K562 (cell line): ENCODE data around the gene OXNAD1. TPM values are rescaled to one million over a fixed set of nuclear protein-coding genes. Genes with fewer than 3 reads are reported as not detected.

Experiments
- ATAC-seq: fragments of 200-7000 bp; cut with Tn5 transposase; 3 replicates; pipeline ENCODE4 v1.9.1; 2020; ENCODE audit warnings: moderate library complexity
- BruUV-seq: library from RNA; stranded (reverse); fragments of 400-500 nt; replicated peaks from 2 replicates; lab custom pipeline; 2021; lab: Mats Ljungman, UMichigan
- CTCF ChIA-PET: fragments of 300-600 bp; formaldehyde crosslinking; extraction: SDS; loops from one replicate; lab custom pipeline; 2021; ENCODE audit warnings: low intra/inter-chr PET ratio; lab: Yijun Ruan, JAX
- POLR2A ChIA-PET: fragments of 300-600, 350-650 bp; sonication (Branson Sonifier 250); formaldehyde crosslinking; extraction: SDS; loops from one replicate; lab custom pipeline; 2021; ENCODE audit warnings: antibody characterized with exemption, inconsistent platforms; lab: Yijun Ruan, JAX
- DNase-seq, 4 experiments: peaks; one replicate each; pipeline versions ENCODE4 v3.0.0 to v3.0.0-alpha.2; 2011 to 2018; ENCODE audit warnings: low spot score in 3 of 4, mixed read lengths in 3 of 4; ENCODE audit errors: extremely low read depth in 1 of 4
- FAIRE-seq: peaks from 2 replicates; lab custom pipeline; 2011; peaks lifted over from hg19 to GRCh38; lab: Jason Lieb, UNC
- H2AFZ ChIP-seq: 2 replicates; pipeline ENCODE4 v1.6.0; 2011; ENCODE audit warnings: low read depth, low read length, control low read depth, inconsistent platforms
- H3K27ac ChIP-seq: fragments of 200-600 bp; 3 replicates; pipeline ENCODE4 v1.8.0; 2011; ENCODE audit warnings: low read depth, mild to moderate bottlenecking, control low read depth, inconsistent platforms, low read length, moderate library complexity, mixed read lengths; ENCODE audit errors: extremely low read depth
- H3K27me3 ChIP-seq, 2 experiments: fragments of 300-600 bp in 1 of 2; 2 replicates in 1 of 2; 3 replicates in 1 of 2; pipeline versions ENCODE4 v1.6.0 to v1.8.0; 2011; ENCODE audit warnings: inconsistent platforms in 2 of 2, low read length in 2 of 2, mild to moderate bottlenecking in 1 of 2, mixed read lengths in 1 of 2, moderate library complexity in 1 of 2; ENCODE audit not compliant: control insufficient read depth in 2 of 2, insufficient read depth in 2 of 2
- H3K36me3 ChIP-seq: fragments of 300-600 bp; 3 replicates; pipeline ENCODE4 v1.8.0; 2011; ENCODE audit warnings: mild to moderate bottlenecking, low read length, inconsistent platforms; ENCODE audit not compliant: control insufficient read depth, insufficient read depth
- H3K4me1 ChIP-seq, 2 experiments: fragments of 200-600 bp in 1 of 2; replicated peaks in 1 of 2; 2 replicates in 1 of 2; 3 replicates in 1 of 2; pipeline versions ENCODE4 v1.5.1 to v1.8.0; 2011; ENCODE audit warnings: inconsistent platforms in 2 of 2, low read length in 2 of 2, mild to moderate bottlenecking in 1 of 2, mixed read lengths in 1 of 2, moderate library complexity in 1 of 2; ENCODE audit not compliant: control insufficient read depth in 2 of 2, insufficient read depth in 2 of 2
- H3K4me2 ChIP-seq: 2 replicates; pipeline ENCODE4 v1.6.1; 2011; ENCODE audit warnings: low read length, control low read depth, inconsistent platforms, mixed read lengths; ENCODE audit not compliant: insufficient read depth
- H3K4me3 ChIP-seq: fragments of 200-600 bp; sonication (generic), shearing (Covaris generic); 2 replicates; pipeline ENCODE4 v1.5.1; 2016; ENCODE audit warnings: control low read depth, inconsistent platforms
- H3K79me2 ChIP-seq: fragments of 200-600 bp; 3 replicates; pipeline ENCODE4 v1.8.0; 2011; ENCODE audit warnings: low read length, inconsistent platforms; ENCODE audit not compliant: control insufficient read depth, insufficient read depth
- H3K9ac ChIP-seq, 2 experiments: 2 replicates each; pipeline versions ENCODE4 v1.6.0 to v1.6.1; 2011; ENCODE audit warnings: low read depth in 2 of 2, low read length in 2 of 2, control low read depth in 1 of 2, inconsistent platforms in 1 of 2, mild to moderate bottlenecking in 1 of 2, mixed read lengths in 1 of 2; ENCODE audit not compliant: insufficient read depth in 1 of 2
- H3K9me1 ChIP-seq: one replicate; pipeline ENCODE4 v1.6.0; 2011; ENCODE audit warnings: inconsistent platforms, mild to moderate bottlenecking, low read length, moderate library complexity; ENCODE audit not compliant: control insufficient read depth, insufficient read depth
- H3K9me3 ChIP-seq: replicated peaks from 2 replicates; pipeline ENCODE4 v1.5.1; 2011; ENCODE audit warnings: low read depth, low read length, inconsistent platforms; ENCODE audit not compliant: control insufficient read depth, insufficient read depth
- H4K20me1 ChIP-seq: replicated peaks from 2 replicates; pipeline ENCODE4 v1.6.1; 2011; ENCODE audit warnings: low read length, inconsistent platforms, mixed read lengths; ENCODE audit not compliant: control insufficient read depth, insufficient read depth
- CBX5 ChIP-seq: IDR thresholded peaks from 2 replicates; pipeline ENCODE4 v1.6.1; 2014; ENCODE audit warnings: low read depth, borderline replicate concordance
- DACH1 ChIP-seq: fragments of 450-650 bp; IDR thresholded peaks from 2 replicates; pipeline ENCODE4 v1.6.1; 2018; ENCODE audit not compliant: partially characterized antibody
- FOXP1 ChIP-seq: sonication (generic); formaldehyde crosslinking; IDR thresholded peaks from 2 replicates; pipeline ENCODE4 v1.8.0; 2022; ENCODE audit warnings: mild to moderate bottlenecking, missing genetic modification reagents
- LCOR ChIP-seq: sonication (generic); formaldehyde crosslinking; IDR thresholded peaks from 2 replicates; pipeline ENCODE4 v1.8.0; 2022; ENCODE audit warnings: mild to moderate bottlenecking, missing genetic modification reagents
- PTTG1 ChIP-seq: fragments of 450-650 bp; IDR thresholded peaks from 2 replicates; pipeline ENCODE4 v1.6.1; 2016; ENCODE audit warnings: low read depth, mild to moderate bottlenecking, missing genetic modification characterization, missing compliant biosample characterization
- RBM39 ChIP-seq: fragments of 200-400 bp; formaldehyde crosslinking; optimal IDR thresholded peaks from 2 replicates; pipeline ENCODE3; 2018; ENCODE audit warnings: low read depth, low read length
- TAF7 ChIP-seq: fragments of 450-650 bp; IDR thresholded peaks from 2 replicates; pipeline ENCODE4 v1.6.1; 2016; ENCODE audit warnings: missing genetic modification characterization, missing compliant biosample characterization
- WHSC1 ChIP-seq: IDR thresholded peaks from one replicate; pipeline ENCODE4 v1.6.1; 2012; ENCODE audit warnings: low read length, control low read depth, inconsistent platforms
- ZBTB40 ChIP-seq, 2 experiments: fragments of 450-650 bp in 1 of 2; sonication (generic) in 1 of 2; formaldehyde crosslinking in 1 of 2; IDR thresholded peaks; 2 replicates each; pipeline versions ENCODE4 v1.7.1 to v1.9.0; 2016 to 2022; ENCODE audit warnings: inconsistent platforms in 1 of 2, mild to moderate bottlenecking in 1 of 2, missing genetic modification reagents in 1 of 2
- ZKSCAN8 ChIP-seq: fragments of 200-800 bp; sonication (Bioruptor generic); IDR thresholded peaks from 2 replicates; pipeline ENCODE4 v1.6.1; 2016; ENCODE audit warnings: missing genetic modification characterization, missing compliant biosample characterization
- WGBS: fragments of 100-300 bp; shearing (Covaris generic); methylation state at CpG from one replicate; pipeline ENCODE4 v1.1.6; 2016; ENCODE audit warnings: low coverage, mixed read lengths; ENCODE audit not compliant: insufficient coverage; ENCODE audit errors: missing lambda C conversion rate; 5-methylcytosine and 5-hydroxymethylcytosine counted together
- in situ Hi-C: fragments of 300-500 bp; cut with MboI; formaldehyde crosslinking; loops from 4 replicates; pipeline ENCODE4 v1.15.0; 2018; ENCODE audit warnings: inconsistent platforms, mixed read lengths
- intact Hi-C: fragments of 100-400 bp; cut with micrococcal nuclease; formaldehyde crosslinking; loops from 2 replicates; pipeline ENCODE4 v1.14.2; 2022
- polyA plus RNA-seq, 8 experiments: library from polyadenylated mRNA; depleted of rRNA in 4 of 8; stranded (reverse) in 5 of 8; unstranded in 3 of 8; fragments of >200 nt; fragmentation: Nextera tagmentation in 2 of 8; fragmentation: Illumina TruSeq in 1 of 8; extraction: Ambion mirVana in 2 of 8; extraction: Trizol in 1 of 8; gene quantifications; 2 replicates each; pipeline versions ENCODE4 v1.2.1 to v1.2.3, GENCODE V29; 2011 to 2014; ENCODE audit warnings: inconsistent platforms in 1 of 8, missing spikeins in 1 of 8
- total RNA-seq, 7 experiments: library from RNA; depleted of rRNA in 6 of 7; stranded (reverse); fragments of >200 nt in 6 of 7; fragmentation: Illumina TruSeq in 2 of 7; extraction: Trizol in 2 of 7; gene quantifications; 2 replicates each; pipeline versions ENCODE4 v1.2.1 to v1.2.3, GENCODE V29; 2011 to 2021; ENCODE audit warnings: low replicate concordance in 1 of 7

The OXNAD1 gene
- total and polyA plus RNA-seq, 9 of the 15 experiments (the other 6 are each of a cell fraction or from before 2014, with no cell fraction given), result 12.8 to 44.4 (median 41.1) TPM

GRCh38 chr3:16234281-16234680, 30.7 kb upstream of the OXNAD1 start:
- ChIA-PET CTCF (no interaction called here), POLR2A (interaction anchor here (1.4 kb wide), 1 partner anchor 21 kb away, joined by 4 read pairs; no protein-coding TSS in a partner anchor)
- no peak for DNase-seq

GRCh38 chr3:16236030-16236639, 28.9 kb upstream of the OXNAD1 start:
- POLR2A ChIA-PET, result interaction anchor here (1.5 kb wide), 1 partner anchor 8 kb away, joined by 3 read pairs; no protein-coding TSS in a partner anchor
- FAIRE-seq (no peak), ATAC-seq (no peak), DNase-seq (no peak)
- no peaks in the 10 kb centered on the region for H3K79me2 ChIP-seq
- peaks cover 0 to 18% of the 10 kb centered on the region in 2 experiments; a peak in 4 of 5 replicates for H3K27me3 ChIP-seq
- no peak overlapping the region for H3K4me2 ChIP-seq
- H3K4me3 ChIP-seq, result no peak overlapping the region
- WGBS, result 4% methylated on average over 4 of the region's 4 CpGs
- H3K4me1 ChIP-seq, result no peaks in the 10 kb centered on the region; a peak in 2 of 5 replicates
- no peaks in the 10 kb centered on the region for H3K9me3 ChIP-seq
- H3K9me1 ChIP-seq, result no peaks in the 10 kb centered on the region
- H3K27ac ChIP-seq, result no peak overlapping the region
- CTCF ChIA-PET, result no interaction called here
- no peak overlapping the region for H2AFZ ChIP-seq
- H3K36me3 ChIP-seq, result no peaks in the 10 kb centered on the region
- no TSS peak for BruUV-seq
- H3K9ac ChIP-seq, result no peak overlapping the region
- intact Hi-C loops, result no loop called here
- in situ Hi-C loops, result no loop called here
- H4K20me1 ChIP-seq, result no peaks in the 10 kb centered on the region
- TF ChIP-seq RBM39, result no peak
- peak; percentile 84 for TF ChIP-seq ZBTB40 (IDR thresholded peaks at IDR 0.05)
- TF ChIP-seq ZBTB40 (CRISPR knock-in tag; IDR thresholded peaks at IDR 0.05), result 0 out of 2 replicates have a peak, but pooled peaks have one; percentile 34
- TF ChIP-seq WHSC1, result no peak

More at GRCh38 chr3:16234281-16234680, 30.7 kb upstream of the OXNAD1 start:
- Histone ChIP-seq H3K4me2 (no peak overlapping the region), H3K9me1 (no peaks in the 10 kb centered on the region), H3K27ac (no peak overlapping the region), H3K79me2 (no peaks in the 10 kb centered on the region), H3K4me3 (no peak overlapping the region), H3K9ac (no peak overlapping the region), H3K9me3 (no peaks in the 10 kb centered on the region), H4K20me1 (no peaks in the 10 kb centered on the region), H2AFZ (no peak overlapping the region), H3K36me3 (no peaks in the 10 kb centered on the region), H3K27me3 (peaks cover 2 to 11% of the 10 kb centered on the region in 2 experiments; a peak in 4 of 5 replicates), H3K4me1 (no peaks in the 10 kb centered on the region; a peak in 2 of 5 replicates)
- 63% methylated on average over 2 of the region's 2 CpGs for WGBS
- no TSS peak for BruUV-seq
- intact Hi-C loops (no loop called here), in situ Hi-C loops (no loop called here)
- ATAC-seq (no peak), FAIRE-seq (no peak)
- TF ChIP-seq CBX5 (no peak), PTTG1 (tag) (no peak), ZKSCAN8 (CRISPR knock-in tag) (no peak), DACH1 (no peak), FOXP1 (no peak), TAF7 (tag) (no peak), LCOR (CRISPR knock-in tag) (no peak)
